COR-L47 (cell line): ENCODE results near the gene ZNF276.
"Not testable (repeated sequence)": the region's sequence is repeated elsewhere in the genome, so short reads cannot be mapped to it uniquely, and the experiment has no call there.

Experiments used
- DNase-seq: peaks from one replicate; lab custom pipeline; 2025; lab: John Stamatoyannopoulos, UW

ZNF276 gene

DNA sequence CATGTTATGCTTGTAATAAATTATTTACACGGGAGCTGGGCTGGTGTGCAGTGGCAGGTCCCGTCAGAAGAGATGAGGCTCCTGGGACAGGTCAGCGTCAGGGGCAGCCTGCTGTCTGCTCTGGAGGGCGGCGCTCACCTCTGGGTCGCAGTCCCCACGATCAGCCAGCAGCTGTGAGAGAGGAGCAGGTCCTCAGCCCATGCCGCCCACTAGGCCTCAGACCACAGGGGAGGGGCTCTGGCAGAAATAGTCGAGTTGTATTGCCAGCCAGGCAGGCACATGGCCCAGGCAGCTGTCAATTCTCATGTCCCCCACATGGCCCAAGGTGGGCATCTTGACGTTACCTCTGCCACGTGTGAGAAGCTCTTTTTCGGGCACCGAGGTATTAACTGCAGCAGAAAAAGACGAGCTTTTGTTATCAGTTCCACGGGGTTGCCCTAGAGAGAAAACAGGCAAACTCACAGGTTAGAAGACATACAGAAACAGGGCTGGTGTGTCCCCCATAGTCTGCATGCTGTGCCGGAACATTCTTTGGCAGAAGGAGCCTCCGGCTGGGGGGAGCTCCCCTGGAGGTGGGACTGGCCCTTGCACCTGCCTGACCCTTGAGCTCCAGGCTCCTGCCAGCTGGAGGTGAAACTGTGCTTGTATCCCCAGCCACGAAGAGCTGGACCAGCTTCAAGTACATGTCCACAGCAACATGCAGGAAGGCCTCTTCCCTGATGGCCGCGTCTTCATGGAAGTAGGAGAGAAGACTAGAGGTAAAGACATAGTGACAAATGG, 17.4 kb downstream of the ZNF276 start:
- no peak for DNase-seq

DNA sequence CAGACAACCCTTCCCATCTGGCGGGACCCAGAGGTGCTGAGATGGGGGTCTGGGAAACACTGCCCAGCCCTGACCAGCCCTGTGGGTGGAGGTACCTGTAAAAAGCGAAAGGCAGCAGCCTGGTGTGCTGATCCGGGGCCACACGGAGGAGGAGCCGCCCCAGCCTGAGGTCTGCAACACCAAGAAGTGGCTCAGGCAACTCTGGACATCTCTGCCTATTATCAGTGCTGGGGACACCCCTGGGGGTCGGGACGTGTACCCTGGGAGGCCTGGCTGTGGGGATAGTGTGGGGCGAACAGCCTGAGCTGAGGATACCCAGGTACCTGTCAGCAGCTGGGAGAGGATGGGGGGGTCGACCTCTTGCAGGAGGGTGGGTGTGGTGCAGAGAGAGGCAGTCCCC, 18.0 kb downstream of the ZNF276 start:
- DNase-seq = no peak

DNA sequence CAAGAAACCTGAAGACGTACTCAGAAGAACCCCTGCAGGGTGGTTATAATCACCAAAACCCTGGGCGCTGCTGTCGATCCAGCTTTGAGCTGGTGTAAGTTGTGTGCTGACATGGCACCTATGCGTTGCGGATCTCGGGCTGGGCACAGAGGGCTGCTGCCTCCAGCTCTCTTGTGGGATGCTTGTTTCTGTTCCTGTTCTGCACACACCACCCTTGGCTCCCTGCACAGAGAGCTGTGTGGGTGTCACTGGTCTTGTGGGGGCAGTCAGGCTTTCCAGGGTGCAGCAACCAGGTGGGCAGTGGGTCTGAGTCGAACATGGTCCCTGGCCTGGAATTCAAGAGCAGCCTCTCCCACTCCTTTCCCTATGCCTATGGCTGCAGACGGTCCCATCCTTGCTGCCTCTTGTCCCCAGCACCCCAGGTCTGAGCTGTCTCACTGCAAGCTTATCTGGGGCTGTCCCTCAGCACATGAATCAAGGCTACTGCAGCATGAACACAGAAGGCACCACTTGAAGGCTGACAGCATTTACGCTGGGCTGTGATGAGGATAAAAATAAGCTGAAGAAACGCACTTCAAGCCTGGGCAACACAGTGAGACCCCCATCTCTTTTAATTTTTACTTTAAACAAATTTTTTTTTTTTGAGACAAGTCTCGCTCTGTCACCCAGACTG, 20.1 kb downstream of the ZNF276 start:
- DNase-seq = no peak

DNA sequence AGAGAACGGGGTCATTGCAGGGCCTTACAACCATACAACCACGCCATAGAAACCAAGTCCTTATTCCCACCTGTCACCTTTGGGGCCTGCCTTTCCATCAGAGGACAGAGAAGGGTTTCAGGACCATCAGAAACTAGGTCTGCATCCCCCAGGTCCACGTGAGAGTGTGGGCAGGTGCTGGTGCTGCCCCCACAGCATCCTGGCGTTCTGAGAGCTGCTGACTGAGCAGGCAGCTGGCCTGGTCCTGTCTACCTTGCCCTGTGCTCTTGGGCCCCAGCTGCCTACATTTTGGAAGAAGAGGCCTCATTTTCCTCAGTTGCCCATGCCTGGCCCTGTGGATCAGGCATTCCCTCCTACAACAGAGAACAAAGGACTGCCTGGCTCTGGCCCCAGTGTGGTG, 21.6 kb downstream of the ZNF276 start:
- no peak for DNase-seq

DNA sequence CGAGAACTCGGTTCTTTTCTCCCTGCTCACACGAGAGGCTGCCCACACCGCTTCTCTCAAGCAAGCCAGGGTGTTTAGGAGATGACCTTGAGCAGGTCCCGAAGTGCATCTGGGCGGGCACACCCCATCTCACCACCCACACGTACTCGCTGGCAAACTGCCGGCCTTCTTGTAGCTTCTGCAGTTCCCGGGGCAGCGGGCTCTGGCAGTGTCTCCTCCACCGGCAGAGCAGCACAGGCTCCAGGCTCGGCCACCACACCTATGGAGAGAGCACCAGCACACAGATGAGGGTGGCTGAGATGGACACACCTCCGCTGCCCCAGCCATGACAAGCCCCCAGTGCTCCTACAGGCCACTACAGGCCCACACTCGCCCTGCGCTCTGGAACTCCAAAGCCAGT, 23.5 kb downstream of the ZNF276 start:
- no peak for DNase-seq

DNA sequence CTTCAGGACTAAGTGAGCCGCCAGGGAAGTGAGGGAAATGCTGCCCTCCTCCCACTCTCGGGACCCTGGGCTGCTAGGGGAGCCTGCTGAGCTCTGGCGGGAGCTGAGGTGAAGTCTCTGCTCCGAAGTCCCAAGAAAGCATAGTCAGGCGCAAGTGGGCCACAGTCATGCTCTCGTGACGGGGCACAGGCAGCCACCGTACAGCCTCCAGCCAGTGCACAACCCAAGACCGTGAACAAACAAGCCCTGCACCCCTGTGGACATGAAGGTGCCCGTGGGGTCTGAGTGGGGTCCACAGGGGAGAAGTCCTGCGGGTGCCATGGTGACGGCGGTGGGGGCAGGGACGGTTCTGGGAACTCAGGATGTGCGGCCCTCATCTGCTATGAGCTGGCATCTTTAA, 24.7 kb downstream of the ZNF276 start:
- DNase-seq = no peak

DNA sequence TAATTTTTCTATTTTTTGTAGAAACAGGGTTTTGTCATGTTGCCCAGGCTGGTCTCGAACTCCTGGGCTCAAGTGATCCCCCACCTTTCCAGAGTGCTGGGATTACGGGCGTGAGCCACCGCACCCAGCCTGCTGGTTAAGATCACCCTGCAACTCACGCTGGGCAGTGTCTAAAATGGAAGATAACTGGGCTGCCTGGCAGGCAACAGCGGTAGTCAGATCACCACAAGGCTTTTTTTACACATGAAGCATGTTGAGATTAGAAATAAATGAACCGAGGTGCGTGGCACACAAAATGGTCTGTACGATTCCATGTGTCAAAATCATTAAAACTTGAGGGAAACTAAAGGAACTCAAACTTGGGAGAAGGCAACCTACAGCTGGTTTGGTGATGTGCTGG, 26.7 kb downstream of the ZNF276 start:
- no peak for DNase-seq

DNA sequence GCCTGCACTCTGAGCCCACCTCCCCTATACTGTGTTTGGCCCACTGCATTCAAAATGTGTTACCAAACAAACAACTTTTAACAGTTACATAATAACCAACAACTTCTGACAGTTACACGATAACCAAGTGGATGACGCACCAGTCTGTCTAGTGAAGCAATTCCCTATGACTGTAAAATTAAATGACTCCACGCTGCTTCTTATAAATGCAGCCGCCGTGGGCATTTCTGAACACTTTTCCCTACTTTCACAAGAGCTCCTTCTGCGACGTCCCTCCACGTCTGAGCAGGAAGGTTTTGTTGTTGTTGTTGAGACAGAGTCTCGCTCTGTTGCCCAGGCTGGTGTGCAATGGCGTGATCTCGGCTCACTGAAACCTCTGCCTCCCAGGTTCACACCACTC, 27.6 kb downstream of the ZNF276 start:
- DNase-seq = no peak

DNA sequence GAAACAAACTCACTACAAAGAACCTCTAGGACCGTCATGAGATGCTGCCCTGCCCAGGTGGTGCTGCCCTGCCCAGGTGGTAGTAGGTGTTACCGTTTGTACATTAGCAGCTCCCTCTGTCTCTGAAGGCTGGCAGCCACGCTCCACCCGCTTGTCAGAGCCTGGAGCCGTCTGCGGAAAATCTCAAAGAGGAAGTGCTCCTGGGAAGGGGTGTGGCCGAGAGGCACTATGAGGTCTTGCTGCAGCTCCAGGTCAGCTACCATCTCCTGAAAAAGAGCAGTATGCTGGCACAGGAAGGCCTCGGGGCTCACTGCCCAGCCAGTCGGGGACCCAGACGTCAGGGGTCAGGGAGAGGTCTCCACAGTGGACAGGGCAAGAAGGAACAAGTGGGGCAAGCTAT, 28.3 kb downstream of the ZNF276 start:
- no peak for DNase-seq

DNA sequence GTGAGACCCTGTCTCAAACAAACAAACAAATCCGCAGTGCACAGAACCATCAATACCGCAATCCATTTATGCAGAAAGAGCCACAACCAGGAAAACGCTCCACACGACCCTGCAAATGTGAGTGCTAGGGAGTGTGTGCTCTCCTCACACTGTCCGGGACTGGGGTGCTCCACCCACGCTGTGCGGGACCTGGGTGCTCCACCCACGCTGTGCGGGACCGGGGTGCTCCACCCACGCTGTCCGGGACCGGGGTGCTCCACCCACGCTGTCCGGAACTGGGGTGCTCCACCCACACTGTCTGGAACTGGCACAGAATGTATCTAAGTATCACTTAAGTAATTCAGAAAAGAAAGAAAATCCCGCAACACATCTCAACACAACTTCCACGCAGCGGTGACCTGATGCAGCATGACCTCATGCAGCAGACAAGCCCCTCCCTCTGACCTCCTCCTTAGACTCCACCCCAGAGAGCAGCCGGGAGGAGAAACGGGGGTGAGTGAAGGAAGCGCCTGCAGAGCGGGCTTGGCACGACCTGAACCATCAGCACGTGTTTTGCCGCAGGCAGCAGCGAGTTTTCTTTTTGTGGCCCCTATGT, 38.5 kb downstream of the ZNF276 start:
- DNase-seq = no peak

DNA sequence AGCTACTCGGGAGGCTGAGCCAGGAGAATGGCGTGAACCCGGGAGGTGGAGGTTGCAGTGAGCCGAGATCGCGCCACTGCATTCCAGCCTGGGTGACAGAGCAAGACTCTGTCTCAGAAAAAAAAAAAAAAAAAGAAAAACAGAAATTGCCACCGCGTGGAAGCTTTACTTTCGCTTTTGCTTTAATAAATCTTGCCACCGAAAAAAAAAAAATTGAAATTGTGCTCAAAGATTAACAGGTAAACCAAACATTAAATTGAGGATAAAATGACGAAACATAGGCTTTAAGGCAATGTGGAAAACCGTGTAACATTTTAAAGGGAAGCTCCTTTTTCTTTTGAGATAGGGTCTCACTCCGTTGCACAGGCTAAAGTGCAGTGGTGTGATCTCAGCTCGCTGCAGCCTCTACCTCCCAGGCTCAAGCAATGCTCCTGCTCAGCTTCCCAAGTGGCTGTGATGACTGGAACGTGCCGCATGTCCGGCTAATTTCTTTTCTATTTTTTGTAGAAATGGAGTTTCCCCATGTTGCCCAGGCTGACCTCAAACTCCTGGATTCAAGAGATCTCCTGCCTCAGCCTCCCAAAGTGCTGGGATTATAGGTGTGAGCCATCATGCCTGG, 40.1 kb downstream of the ZNF276 start:
- DNase-seq = no peak

DNA sequence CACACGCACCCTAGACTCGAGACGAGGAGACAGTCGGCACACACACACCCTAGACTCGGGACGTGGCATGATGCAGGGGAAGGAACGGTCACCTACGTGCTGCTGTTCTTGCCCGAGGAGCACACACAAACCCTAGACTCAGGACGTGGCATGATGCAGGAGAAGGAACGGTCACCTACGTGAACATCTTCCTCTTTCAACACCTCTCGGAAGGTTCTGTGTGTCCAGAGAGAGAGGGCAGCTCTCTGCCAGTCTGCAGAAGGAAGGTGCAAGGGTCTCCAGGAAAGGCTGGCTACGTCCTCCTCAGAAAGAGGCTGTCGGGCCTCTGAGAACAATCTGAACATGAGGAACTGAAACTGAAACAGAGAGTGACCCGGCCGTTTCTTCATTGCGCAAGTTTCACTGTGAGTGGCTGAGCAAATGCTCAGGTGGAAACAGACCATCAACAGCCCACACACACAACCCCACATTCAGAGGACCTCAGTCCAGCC, 43.4 kb downstream of the ZNF276 start:
- DNase-seq = no peak

DNA sequence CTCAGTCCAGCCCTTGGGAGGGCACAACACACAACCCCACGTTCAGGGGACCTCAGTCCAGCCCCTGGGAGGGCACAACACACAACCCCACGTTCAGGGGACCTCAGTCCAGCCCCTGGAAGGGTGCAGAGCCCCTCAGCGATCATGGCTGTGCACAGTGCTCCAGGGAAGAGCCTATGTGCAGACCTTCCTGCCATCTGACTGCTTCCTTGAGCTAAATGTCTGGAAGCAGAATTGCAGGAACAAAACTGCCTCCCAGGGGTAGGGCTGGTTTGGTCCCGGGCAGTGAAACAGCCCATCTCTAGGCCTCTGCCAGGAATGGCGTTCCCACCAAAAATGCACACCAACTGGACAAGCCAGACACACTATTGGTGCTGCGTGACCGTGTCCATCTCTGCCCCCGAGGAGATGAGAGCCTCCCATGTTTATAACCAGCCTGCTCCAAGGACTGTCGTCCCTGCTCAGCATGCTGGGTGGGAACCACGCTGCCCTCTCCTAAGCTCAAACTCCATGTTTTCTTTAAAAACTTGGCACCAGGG, 44.0 kb downstream of the ZNF276 start:
- no peak for DNase-seq

DNA sequence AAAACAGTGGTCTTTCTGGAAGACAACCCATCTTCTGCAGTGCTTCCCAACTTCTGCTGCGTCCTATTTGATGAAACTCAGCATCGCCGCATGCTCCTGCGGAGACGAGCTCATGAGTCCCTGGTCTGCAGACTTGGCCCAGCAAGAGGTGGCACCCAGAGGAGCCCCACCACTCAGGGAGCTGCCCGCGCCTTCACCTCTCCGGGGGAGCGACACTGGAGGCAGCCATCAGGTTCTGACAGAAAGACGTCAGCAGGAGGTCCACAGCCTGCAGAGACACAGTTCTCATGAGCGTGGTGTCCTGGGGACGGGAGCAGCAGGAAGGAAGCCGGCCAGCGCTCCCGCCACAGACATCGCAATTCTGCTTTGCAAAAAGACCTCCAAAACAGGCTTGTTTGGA, 49.0 kb downstream of the ZNF276 start:
- no peak for DNase-seq

DNA sequence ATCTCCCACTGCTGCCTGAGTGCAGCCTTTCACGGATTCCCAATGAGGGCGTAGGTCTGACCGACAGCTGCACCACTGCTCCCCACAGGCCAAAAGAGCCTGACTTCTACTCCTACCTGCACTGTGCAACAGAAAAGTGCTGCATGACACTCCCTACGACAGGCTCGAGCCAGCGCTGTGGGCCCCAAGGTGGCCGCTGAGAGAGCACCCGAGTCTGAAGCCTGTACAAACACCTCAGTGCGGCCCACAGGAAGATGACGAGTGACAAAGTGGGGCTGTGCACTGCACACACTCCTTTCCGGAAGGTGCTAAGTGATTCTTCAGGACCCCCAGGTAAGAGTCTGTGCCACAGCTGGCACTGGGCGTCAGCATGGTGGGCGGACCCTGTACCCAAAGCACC, 53.9 kb downstream of the ZNF276 start:
- DNase-seq = no peak

DNA sequence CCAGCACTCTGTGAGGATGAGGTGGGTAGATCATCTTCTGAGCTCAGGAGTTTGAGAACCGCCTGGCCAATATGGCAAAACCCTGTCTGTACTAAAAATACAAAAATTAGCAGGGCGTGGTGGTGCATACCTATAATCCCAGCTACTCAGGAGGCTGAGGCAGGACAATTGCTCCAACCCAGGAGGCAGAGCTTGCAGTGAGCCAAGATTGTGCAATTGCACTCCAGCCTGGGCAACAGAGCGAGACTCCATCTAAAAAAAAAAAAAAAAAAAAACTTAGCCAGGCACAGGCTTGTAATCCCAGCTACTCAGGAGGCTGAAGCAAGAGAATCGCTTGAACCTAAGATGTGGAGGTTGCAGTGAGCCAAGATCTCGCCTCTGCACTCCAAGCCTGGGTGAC, 56.9 kb downstream of the ZNF276 start:
- not testable (repeated sequence) for DNase-seq

DNA sequence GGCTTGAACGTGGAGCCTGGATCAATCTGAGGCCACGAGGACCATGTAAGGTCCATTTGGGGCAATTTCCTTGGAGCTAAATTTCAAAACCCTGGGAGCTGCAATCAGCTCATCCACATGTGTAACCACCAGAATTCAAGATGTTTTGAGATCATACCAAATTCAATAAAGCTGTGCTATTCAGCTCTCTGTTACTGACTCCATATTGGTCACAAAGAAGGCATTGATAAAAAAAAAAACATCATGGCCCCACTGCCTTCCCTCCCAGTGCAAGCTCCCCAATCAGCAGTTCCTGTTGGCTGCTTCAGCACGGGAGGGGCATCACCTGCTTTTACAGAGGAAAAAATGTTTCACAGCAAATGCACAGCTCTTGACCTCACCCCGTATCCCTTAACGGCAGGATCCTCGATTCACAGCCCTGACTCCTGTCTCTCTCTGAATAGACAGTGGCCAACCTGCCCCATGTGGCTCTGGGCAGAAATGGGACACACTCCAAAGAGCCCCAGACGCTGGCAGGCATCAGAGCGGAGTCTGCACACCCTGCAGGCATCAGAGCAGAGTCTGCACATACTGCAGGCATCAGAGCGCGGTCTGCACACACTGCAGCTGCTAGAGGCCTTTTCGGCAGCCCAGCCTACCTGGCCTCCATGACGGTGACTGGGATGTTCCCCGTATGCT, 58.0 kb downstream of the ZNF276 start:
- DNase-seq = no peak

DNA sequence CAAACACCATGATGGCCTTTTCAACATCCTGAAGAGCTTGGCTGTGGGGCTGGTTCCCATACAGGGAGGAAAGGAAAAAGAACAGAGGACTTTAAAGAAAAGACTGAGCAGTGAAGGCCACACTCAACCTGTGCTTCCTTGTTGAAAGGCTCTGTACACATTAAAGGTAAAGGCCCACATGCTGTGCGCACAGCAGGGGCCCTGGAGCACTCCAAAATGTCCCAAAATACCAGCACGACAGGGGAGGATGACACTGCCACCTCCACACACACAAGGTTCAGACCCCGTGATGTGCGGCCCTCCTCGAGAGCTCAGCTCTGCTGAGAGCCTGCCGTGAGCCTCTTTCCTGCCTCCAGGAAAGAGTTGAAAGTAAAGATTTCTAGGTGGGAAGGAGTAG, 58.6 kb downstream of the ZNF276 start:
- no peak for DNase-seq

DNA sequence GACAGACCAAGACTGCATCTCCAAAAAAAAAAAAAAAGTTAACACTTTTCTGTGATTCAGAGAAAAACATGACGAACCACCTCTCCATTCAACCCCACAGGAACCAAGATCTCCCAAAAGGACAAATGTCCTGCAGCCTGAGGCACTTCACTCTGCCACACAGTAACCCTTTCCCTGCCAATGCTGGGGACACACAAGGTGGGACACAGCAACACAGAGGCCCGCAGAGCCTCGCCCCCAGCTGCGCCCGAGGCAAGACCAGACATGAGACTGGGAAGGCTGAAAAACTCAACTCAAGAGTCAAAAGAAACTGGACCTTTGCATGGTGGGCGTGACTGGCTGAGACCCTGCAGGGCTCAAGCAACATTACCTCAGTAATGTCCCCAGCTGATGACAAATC, 61.2 kb downstream of the ZNF276 start:
- no peak for DNase-seq

DNA sequence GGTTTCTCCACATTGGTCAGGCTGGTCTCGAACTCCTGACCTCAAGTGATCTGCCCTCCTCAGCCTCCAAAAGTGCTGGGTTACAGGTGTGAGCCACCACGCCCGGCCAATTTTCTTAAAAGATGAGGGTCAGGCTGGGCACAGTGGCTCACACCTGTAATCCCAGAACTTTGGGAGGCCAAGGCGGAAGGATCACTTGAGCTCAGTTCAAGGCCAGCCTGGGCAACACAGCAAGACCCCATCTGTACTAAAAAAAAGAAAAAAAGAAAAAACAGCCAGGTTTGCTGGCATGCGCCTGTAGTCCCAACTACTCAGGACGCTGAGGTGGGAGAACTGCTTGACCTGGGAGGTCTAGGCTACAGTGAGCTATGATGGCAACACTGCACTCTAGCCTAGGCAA, 62.6 kb downstream of the ZNF276 start:
- not testable (repeated sequence) for DNase-seq

DNA sequence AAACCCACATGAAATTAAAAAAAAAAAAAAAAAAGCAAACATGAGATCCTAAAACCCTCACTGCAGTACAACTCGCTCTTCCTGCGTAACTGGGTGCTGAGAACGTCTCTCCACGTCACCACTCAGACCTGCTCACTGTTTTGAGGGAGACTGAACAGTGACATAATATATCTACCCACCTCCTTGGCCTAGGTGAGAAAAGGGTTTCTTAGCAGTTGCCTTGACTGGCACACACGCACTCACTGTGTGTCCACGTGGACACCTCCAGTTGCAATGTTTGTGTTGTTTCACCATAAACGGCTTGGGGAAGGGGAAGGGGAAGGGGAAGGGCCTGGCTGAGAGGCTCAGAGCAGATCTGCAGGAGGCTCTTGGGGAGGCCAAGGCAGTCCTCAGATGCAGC, 63.1 kb downstream of the ZNF276 start:
- DNase-seq = no peak
